Smooth muscle cell of the brain vasculature (primary cell): ENCODE results near the gene PAXX.

Experiments
- DNase-seq: peaks from one replicate; pipeline ENCODE4 v3.0.0-alpha.2; 2012; ENCODE audit warnings: low read depth, low spot score

The PAXX gene

DNA sequence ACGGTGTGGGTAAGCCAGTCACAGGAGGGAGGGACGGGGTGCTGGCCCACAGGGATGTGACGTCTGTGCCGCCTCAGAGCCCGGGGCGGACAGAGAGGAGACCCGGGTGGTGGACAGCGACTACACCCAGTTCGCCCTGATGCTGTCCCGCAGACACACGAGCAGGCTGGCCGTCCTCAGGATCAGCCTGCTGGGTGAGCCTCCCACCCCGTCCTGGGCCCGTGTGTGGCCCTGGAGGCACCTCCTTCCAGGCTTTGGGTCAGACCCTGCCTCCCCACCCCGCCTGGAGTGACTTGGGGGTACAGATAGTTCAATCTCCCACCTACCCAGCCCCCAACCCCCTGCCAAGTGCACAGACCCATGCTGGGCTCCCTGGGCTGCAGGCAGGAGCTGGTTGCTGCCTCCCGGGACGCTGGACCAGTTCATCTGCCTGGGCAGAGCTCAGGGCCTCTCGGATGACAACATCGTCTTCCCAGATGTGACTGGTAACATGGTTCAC is 38.4 kb upstream of the PAXX start:
- DNase-seq: no peak

DNA sequence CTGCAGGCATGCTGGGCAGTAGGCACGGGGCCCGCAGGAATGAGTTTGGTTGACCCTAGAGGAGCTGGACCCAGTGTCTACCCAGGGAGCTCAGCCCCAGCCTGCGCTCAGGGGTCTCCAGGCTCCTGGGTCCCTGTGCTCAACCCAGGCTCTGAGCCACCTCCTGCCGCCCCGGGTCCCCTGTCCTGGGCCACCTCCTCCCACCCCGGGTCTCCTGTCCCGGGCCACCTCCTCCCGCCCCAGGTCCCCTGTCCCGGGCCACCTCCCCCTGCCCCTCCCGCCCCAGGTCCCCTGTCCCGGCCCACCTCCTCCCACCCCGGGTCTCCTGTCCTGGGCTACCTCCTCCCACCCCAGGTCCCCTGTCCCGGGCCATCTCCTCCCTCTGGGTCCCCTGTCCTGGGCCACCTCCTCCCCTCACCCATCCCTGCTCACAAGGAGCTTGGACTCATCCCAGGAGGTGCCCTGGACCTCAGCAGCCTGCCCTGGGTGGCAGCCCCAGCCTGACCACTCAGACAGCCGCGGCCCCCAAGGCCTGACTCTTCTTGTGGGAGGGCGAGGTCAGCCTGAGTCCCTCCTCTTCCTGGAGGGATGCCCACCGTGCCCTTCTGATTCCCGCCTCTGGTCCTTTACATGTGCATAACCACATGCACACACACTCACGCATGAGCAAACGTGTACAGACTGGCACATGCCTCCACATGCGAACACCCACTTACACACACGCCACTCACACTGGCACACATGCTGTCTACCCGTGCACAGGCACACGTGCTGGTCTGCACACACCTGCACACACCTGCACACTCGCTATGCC is 37.7 kb upstream of the PAXX start:
- no peak for DNase-seq

DNA sequence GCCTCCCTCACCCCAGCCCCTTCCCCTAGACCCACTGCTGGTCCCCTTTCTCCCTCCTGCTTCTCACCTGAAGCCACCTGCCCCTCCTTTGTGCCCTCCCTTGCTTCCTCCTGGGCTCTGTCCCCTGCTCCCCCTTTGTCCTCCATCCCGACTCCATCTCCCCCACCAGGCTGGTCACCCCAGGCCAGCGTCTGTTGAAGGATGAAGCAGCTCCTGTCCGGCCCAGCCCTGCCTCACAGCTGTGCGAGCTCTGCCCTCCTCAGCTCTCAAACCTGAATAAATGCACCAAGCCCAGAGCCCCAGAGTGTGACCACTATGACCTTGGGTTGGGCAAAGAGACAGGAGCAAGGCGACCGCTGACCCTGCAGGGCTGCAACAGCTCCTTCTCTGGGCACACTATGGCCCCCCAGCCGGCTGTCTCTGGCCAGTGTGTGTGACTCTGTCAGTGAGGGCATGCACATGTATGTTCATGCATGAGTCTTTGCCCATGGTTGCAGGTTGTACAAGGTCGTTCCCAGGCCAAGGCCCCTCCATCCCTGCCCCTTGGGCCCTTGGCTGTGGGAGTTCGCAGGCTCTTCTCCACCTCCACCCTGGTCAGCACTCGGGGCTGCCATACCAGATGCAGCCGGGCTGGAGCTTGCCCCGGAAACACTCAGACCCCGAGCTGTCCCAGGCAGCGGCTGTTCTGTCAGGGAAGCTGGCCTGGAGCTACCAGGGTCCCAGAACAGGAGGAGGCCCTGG is 36.9 kb upstream of the PAXX start:
- no peak for DNase-seq

DNA sequence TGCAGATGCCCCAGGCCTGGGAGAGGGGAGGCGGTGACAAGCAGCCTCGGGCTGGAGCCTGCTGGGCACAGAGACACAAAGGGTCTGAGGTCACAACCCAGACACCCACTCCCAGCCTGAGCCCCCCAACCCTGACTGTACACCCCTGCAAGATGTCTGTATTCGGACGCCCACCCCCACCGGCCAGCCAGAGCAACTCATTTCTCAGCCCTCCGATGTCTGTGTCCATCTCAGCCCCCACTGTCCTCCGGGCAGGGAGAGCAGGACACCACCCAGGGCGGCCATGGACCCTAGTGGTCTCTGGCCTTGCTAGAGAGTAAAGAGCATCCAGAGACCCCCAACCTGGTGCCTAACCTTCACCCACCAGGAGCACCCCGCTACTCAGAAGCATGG is 36.3 kb upstream of the PAXX start:
- DNase-seq: no peak

DNA sequence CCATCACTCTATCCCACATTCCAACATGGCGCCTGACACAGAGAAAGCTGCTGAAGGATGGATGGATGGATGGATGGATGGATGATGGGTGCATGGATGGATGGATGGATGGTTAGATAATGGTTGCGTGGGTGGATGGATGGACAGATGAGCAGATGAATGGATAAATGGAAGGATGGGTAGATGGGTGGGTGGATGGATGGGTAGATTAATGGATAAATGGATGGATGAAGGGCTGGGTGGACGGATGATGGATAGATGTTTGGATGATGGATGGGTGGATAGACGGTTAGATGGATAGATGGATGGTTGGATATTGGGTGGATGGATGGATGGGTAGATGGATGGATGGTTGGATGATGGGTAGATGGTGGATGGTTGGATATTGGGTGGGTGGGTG is 35.6 kb upstream of the PAXX start:
- no peak for DNase-seq

DNA sequence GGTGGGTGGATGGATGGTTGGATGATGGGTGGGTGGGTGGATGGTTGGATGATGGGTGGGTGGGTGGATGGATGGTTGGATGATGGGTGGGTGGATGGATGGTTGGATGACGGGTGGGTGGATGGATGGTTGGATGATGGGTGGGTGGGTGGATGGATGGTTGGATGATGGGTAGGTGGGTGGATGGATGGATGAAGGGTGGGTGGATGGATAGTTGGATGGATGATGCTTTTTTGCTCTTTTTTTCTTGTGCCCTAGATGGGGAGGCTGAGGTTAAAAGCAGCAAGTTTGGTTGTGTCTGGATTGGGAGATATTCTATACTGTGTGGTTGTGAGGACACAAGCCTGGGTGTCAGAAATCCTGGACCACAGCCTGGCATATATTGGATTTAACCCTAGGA is 34.8 kb upstream of the PAXX start:
- no peak for DNase-seq

DNA sequence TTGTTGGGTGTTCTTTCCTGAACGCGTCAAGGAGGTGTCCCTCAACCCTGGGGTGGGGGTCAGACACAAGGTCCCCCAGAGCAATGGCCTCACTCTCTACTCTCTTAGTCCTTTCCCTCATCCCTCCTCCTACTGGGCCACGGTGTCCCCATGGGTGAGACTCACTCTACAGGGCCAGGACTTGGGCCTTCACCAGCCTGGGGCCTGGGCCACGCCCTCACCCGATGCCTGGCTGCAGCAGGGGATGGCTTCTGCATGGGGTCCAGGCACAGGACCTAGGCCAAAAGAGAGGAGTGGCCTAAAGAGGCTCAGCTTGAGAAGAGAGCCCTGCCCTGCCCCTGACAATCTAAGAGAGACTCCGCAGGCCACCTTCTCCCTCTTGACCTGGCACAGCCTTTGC is 34.3 kb upstream of the PAXX start:
- no peak for DNase-seq

DNA sequence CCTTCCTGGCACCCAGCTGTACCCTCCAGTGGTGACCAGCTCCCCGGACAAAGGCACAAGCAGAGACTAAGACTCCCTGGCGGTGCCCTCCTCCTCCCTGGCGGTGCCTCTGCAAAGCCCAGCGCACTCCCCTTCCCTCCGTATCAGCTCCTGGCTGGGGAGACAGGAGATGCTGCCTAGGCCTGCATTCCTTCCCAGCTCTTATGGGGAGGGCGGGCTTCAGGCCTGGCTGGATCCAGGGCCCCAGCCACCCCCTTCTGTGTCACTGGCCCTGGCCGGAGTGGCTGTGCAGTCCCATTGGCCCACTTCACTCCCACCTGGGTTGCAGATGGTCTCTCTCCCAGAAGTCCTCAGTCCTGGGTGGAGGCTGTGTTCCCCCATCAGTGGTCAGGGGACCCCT is 33.7 kb upstream of the PAXX start:
- DNase-seq: no peak

DNA sequence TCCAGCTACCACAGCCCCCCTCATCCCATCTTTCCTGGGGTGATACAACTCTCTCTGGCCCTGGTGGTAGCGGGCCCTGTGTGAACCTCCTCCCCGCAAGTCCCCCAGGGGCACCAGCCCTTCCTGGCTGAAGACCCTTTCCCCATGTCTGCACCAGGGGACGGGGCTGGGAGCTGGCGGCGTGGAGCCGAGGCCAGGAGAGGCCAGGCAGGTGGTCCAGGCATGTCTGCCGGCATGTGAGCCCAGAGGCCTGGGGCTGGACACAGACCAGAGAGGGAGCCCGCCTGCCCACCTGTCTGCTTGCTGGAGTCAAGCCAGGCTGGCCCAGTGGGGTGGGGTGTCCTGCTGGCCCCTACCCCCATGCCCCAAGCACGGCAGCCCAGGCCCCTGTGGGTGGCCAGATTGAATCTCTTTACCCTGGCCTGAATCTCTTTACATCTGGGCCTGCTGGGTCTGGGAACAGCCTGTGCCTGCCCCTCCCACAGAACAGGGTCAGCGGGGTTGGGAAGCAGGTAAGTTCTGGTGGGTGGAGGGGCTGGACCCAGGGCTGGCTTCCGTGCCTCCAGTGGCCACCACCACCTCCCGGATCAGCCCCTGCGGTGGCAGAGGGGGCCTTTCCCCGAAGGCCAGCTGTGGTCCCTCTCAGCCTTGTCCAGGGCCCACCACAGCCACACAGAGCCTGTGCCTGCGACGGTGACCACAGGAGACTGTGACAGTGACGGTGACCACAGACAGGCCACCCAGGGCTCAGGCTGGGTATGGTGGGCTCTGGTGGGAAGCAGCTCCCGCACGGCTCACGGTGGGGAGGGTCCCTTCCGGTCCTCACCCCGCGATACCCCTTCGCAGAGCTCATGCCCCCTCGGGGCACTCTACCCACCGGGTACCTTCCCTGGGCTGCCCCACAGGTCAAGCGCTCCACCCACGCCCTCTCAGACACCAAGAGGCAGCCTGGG is 33.0 kb upstream of the PAXX start:
- no peak for DNase-seq

DNA sequence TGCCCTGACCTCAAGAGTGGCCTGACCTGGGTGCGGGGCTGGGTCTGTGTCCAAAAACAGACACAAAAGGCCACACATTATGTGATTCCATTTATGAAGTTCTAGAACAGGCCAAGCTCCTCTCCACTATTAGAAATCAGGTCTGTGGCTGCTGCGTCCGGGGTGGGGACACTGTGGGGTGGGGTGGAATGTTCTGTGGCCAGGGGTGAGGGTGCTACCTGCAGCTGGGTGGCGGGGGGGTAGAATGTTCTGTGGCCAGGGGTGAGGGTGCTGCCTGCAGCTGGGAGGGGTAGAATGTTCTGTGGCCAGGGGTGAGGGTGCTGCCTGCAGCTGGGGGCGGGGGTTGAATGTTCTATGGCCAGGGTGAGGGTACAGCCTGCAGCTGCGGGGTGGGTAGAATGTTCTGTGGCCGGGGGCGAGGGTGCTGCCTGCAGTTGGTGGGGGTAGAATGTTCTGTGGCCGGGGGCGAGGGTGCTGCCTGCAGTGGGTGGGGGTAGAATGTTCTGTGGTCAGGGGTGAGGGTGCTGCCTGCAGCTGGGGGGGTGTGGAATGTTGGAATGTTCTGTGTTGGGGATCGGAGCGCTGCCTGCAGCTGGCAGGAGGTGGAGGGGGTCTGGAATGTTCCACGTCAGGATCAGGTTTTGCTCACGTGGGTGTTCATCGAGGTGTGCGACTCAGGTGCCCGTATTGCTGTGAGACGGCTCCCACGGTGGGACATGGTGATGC is 31.8 kb upstream of the PAXX start:
- DNase-seq: no peak

DNA sequence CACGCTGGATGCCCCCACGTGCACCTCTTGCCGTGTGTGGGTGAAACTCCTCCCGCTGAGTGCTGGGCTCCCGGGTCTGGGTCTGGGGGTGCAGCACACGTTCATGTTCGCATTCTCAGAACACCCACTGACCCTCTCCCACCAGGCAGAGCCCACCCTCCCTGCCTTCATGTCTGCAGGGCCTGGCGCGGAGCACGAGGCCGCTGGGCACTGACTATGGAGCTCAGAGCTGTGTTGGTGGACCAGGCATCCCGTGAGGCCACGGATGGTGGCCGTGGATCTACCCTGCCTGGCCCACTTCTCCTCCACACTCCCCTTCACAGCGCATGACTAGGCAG is 31.3 kb upstream of the PAXX start:
- DNase-seq: no peak

DNA sequence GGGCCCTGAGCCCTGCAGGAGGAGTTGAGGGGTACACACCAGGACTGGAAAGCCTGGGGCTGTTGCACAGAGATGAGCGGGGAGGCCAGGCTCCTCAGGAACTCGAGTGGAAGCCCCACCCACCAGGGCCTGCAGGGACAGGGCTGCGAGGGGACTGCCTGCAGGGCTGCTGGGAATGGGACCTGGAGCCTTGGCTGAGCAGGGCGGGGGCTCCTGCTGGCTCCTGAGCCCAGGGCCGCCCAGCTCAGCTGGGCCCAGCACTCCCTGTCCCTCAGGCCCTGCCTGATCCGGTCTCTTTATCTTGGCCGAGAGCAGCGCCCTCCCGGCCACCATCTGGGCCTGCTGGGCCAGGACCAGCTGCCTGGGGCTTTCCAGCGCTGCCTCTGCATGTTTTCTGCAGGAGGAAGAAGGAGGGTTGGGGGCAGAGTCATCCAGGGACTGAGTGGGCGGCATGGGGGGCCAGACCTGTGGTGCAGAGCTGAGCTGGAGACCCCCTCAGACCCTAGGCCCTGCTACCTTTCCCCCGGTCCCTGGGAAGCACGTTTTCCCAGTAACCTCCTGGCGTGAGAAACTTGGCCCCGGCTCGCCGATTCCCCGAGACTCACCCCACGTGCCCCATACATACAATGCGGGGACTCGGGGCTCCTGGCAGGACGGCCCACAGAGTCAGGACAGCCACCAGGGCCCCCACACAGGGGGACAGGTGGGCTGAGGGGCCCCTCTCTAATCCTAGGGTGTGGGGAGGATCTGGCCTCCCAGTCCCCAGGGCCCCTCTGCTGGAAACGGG is 30.8 kb upstream of the PAXX start:
- peak; percentile 55 for DNase-seq

DNA sequence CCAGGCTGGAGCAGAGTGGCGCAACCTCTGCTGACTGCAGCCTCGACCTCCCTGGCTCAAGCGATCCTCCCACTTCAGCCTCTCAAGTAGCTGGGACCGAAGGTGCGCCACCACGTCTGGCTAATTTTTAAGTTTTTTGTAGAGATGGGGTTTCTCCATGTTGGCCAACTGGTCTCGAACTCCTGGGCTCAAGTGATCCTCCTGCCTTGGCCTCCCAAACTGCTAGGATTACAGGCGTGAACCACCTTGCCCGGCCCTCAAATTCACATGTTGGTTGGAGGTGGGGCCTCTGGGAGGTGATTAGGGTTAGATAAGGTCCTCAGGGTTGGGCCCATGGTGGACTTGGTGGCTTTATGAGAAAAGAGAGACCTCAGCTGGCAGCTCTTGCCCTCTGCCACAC is 30.1 kb upstream of the PAXX start:
- DNase-seq: no peak

DNA sequence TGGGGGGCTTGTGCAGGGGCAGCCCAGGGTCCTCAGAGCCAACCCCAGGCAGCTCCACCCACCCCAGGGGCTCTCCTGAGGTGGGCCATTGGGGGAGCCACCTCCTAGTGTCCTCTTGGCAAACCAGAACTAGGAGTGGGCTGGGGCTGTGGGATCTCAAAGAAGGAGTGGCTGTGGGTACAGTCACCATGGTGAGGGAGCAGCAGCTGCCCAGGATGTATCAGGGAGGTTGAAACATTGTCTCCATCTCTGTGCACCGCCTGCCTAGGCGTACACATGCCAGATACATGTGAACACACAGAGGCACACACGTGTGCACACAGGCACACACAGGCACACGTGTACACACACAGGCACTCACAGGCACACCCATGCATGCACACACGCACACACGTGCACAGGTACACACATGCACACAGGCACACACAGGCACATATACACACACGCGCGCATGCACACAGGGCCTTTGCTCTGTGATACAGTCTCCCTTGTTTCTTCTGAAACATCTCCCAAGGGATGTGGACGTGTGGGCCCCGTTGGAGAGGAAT is 29.4 kb upstream of the PAXX start:
- no peak for DNase-seq

DNA sequence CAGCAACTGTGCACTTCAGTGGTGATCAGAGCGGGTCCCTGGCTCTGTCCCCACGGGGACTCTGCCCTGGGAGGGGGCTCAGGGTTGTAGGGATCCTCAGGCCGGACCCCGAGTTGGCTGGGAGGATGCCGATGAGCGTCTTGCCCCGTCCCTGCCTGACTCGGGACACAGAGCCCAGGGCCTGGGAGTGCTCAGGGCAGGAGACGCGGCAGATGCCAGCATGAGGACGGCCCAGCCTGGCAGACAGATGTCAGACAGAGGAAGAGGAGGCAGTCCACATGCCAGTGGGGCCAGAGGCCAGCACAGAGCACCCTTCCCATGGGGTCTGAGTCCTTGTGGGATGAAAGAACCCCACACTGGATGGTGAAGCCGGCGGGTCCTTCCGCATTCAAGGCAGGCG is 28.9 kb upstream of the PAXX start:
- DNase-seq: no peak

DNA sequence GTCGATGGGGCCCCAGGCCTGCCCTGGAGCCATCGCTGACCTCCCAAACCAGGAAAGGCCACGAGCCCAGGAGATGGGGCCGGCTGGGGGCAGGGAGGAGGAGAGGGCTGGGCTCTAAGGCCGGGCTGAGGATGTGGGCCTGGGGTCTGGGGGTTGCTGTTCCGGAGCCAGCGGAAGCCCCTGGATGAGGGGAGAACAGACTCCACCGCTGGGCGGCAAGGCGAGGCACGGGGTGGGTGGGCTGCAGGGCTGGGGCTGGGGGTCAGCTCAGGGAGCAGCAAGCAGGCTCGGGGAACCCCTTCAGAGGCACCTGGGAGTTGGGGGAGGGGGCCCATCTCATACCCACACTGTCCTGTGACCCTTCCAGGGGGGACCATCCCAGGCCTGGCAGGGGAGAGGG is 28.5 kb upstream of the PAXX start:
- DNase-seq: no peak

DNA sequence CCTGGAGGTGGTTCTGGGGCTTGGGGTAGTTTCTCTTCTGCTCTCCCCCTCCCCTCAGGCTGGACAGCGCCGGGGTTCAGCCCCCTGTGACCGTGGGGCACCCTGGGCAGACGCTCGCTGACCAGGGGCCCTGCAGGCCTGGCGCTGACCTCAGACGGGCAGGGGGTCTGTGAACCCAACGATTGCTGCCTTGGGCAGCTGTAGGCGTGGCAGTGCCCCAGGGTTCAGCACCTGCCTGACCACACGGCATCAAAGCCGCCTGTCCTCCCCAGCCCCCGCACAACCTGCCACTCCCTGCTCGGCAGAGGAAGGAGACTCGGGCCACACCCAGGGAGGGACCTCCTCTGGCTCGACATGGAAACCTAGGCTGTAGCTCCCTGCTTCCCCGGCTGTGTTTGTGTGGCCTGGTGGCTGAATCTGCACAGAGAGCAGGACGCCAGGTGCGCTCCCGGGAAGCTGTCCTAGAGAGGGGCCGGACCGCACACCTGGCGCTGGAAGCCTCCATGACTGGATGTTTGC is 28.0 kb upstream of the PAXX start:
- no peak for DNase-seq

DNA sequence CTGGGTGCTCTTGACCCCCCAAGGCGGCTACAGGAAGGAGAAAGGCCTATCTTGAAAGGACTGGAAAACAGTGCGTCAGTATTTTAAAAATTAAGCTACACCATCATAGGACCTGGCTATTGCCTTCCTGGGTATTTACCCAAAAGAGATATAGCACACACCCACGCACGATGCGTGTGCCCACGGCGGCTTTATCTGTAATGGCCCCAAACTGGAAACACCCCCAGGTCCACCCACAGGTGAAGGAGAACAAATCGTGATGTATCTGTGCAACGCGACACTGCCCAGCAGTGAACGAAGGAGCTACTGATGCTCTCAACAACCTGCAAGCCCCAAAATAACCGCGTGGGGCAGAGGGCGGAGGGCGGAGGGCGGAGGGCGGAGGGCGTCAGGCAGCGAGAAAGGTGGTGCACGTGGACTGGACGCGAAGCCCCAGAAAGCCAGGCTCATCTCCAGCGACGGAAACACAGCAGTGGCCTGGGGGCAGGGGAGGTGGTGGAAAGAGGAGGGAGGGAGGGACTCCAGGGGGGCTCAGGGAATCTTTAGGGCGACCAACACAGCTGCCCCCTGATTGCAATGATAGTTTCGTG is 27.3 kb upstream of the PAXX start:
- no peak for DNase-seq

DNA sequence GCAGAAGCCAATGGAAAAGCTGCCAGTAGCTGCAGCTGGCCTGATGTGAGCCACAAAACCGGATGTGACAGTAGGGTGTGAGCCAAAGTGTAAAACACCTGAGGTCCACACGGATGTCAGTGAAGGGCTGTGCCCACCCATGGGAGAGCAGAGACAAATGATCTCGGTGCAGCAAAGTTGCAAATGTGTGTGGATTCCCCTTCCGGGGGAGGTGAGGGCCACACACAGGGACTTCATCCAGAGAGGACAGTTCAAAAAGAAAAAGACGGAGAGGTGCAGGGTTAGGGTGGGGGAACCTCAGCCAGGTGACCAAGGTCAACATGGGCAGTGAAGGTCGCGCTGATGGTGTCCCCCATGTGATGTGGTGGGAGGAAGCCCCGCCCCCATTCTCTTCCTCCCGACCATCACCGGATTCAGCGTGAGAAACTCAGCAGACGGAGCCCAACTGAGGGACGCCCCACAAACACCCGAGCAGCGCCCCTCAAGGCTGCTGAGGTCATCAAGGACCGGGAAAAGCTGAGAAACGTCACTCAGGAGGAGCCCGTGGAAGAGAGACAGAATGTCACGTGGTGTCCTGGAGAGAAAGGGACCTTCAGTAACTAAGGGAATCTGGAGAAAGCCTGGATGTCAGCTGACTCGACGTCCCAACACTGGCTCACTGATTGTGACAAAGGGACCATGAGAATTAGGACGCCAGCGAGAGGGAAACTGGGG is 26.3 kb upstream of the PAXX start:
- DNase-seq: no peak
